Fibroblast of the conjunctiva (primary cell): ENCODE results near the gene TMIGD1.
A peak's percentile ranks its signal among the peaks of the same experiment; 100 is the strongest.

Source experiments
- DNase-seq: peaks from one replicate; pipeline ENCODE4 v3.0.0-alpha.2; 2010; ENCODE audit warnings: low read depth

Gene TMIGD1

DNA sequence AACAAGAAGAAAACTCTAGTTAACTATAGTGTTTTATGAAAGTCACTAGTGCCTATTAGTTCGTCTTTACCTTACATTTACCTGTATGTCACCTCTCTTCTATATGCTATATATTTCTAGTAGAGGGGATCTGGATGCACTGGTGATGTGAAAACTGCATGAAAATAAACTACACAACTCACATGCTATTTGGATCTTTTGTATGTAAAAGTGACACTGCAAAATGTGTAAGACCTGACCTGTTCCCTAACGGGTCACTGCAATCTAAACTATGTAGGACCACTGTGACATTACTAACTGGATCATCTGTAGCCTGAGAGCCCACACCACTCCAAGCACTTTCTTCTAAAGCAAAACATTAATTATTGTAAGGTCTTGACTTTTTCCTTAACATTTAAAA lies 43.8 kb downstream of the TMIGD1 start:
- no peak for DNase-seq

DNA sequence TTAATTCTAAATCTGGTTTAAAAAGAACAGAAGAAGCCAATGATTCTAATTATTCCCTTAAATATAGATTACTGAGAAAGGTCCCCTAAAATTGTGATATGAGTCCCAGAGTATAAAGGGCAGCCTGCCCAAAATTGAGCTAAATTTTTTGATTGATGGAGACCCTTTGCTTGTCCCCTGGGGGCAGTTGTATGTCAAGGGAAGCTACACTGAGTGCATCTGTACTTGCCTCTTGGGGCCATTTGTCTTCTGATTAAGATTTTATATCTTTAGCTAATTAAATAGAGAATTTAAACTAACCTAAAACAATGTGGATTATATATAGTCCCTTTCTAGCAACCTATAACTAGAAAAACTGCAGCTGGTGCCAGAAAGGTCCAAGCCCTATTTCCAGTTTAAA lies 54.7 kb downstream of the TMIGD1 start:
- DNase-seq = no peak

DNA sequence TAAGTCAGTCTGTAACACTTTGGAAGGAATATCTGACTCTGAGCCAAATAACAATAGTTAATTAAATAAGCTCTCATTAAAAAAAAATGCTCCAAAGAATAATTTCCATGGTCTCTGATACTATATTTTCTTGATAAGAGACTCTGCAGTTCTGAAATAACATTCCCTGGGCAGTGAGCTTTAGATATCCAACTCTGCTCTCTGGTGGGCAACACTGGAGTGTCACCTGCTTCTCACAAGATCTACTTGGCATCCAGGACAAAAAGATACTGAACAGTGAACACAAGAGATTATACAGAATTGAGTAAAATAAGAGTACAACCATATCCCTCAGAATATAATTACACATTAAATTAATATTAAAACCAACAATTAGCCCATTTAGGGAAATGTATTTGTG lies 55.8 kb downstream of the TMIGD1 start:
- DNase-seq = peak; percentile 29

DNA sequence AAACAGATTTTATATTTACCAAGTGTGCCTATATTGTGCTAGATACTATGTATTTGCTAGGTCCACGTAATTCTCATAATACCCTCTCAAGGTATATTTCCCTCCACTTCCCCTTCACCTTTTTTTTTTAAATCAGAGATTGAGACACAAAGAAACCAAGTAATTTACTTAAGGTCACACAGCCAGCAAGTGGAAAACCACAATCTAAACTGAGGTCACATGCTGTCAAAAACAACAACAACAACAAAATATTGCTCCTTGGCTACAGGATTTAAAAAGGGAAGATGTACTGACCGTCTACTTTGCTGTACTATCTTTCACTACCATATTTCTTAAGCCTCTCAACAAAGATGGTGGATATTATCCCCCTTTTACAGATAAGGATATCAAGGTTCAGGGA lies 57.9 kb downstream of the TMIGD1 start:
- DNase-seq = no peak

DNA sequence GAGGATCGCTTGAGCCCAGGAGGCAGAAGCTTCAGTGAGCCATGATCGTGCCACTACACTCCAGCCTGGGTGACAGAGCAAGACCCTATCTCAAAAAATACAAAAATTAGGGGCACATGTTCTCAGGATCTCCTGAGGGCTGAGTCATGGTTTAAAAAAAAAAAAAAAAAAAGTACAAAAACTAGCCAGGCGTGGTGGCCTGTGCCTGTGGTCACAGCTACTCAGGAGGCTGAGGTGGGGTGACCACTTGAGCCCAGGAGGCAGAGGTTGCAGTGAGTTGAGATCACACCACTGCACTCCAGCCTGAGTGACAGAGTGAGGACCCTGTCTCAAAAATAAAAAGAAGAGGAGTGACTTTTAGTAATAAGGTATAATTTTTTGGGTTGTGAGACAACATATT lies 59.0 kb downstream of the TMIGD1 start:
- no peak for DNase-seq

DNA sequence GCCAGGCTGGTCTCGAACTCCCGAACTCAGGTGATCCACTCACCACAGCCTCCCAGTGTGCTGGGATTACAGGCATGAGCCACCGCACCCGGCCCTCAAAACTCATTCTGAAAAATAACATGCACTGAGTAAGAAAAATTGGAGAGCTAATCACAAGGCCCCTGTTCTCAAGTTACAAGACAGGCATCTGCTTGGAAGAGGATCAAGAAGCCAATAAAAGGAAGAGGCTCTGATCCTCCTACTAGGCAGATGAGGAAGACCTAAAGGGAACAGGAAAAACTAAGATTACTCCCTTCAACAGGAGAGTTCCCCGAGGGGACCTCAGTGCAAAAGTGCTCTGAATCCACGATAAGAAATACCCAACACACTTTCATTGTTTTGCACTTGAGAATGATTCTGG lies 60.5 kb downstream of the TMIGD1 start:
- DNase-seq = peak; percentile 32

DNA sequence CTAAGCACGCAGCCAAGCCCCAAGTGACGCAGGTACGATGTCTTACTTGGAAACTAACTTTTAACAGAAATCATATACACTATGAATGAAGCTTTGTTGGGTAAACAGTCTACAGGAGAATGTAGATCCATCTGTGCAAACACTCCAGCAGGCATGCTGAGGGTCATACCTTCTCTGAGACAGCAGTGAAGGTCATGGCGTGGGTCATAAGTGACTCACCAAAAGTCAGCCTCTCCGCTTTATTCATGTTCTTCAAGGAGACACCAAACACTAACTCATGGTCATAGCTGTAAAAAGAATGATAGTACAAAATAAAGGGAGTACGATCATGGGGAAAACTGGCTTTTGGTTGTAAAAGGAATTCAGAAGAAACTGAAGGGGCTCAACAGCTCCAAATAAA lies 62.8 kb downstream of the TMIGD1 start:
- no peak for DNase-seq

DNA sequence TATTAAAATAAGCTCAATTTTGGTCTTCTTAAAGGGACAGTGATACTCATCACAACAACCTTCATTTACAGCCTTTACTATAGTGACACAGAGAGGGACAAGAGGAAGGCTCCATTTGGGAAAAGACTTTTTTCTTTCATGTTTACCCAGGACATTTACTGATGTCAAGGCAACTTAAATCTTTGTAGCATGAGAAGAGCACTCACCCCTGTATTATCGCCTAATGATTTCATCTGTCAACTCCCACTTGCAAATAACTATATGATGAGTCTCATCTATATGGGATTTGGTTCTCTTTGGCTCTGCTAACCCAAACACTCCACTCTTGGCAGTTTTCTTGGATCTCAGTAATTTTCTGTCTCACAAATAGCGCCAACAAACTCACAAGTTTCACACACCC lies 66.2 kb downstream of the TMIGD1 start:
- no peak for DNase-seq
